GM23248 (cell line): Measurements from ENCODE around the gene INAFM2. TPM values are rescaled to one million over a fixed set of nuclear protein-coding genes. Genes with fewer than 3 reads are reported as not detected.
A peak's percentile ranks its signal among the peaks of the same experiment; 100 is the strongest.

Experiments
- DNase-seq: peaks from one replicate; pipeline ENCODE4 v3.0.0-alpha.2; 2015
- H2AFZ ChIP-seq: fragments of 200-600 bp; sonication (generic); 2 replicates; pipeline ENCODE4 v1.6.1; 2016; ENCODE audit warnings: antibody characterized with exemption
- H3F3A ChIP-seq: fragments of 200-600 bp; sonication (generic); 2 replicates; pipeline ENCODE4 v1.6.1; 2016; ENCODE audit warnings: mild to moderate bottlenecking, antibody characterized with exemption, mixed run types; ENCODE audit not compliant: insufficient read depth
- H3K27ac ChIP-seq: fragments of 200-600 bp; sonication (generic); 2 replicates; pipeline ENCODE4 v1.5.1; 2016; ENCODE audit warnings: mild to moderate bottlenecking
- H3K27me3 ChIP-seq: fragments of 200-600 bp; sonication (generic); replicated peaks from 2 replicates; pipeline ENCODE4 v1.6.1; 2016; ENCODE audit warnings: mild to moderate bottlenecking; ENCODE audit not compliant: insufficient read depth
- H3K36me3 ChIP-seq: fragments of 200-600 bp; sonication (generic); 2 replicates; pipeline ENCODE4 v1.6.1; 2016; ENCODE audit warnings: low read depth, mild to moderate bottlenecking
- H3K4me1 ChIP-seq: fragments of 200-600 bp; sonication (generic); 2 replicates; pipeline ENCODE4 v1.6.1; 2016; ENCODE audit warnings: mild to moderate bottlenecking; ENCODE audit not compliant: insufficient read depth
- H3K4me2 ChIP-seq: fragments of 200-600 bp; sonication (generic); one replicate; pipeline ENCODE4 v1.6.1; 2016; ENCODE audit warnings: mild to moderate bottlenecking; ENCODE audit not compliant: unreplicated experiment
- H3K4me3 ChIP-seq: fragments of 200-600 bp; sonication (generic); 2 replicates; pipeline ENCODE4 v1.5.1; 2016; ENCODE audit warnings: mild to moderate bottlenecking
- H3K79me2 ChIP-seq: fragments of 200-600 bp; sonication (generic); 2 replicates; pipeline ENCODE4 v1.6.1; 2016; ENCODE audit warnings: mild to moderate bottlenecking; ENCODE audit not compliant: insufficient read depth
- H3K9ac ChIP-seq: fragments of 200-600 bp; sonication (generic); 2 replicates; pipeline ENCODE4 v1.6.1; 2016; ENCODE audit warnings: mild to moderate bottlenecking
- H3K9me2 ChIP-seq: fragments of 200-600 bp; sonication (generic); 2 replicates; pipeline ENCODE4 v1.6.1; 2016; ENCODE audit warnings: mixed run types, mild to moderate bottlenecking, moderate library complexity; ENCODE audit not compliant: insufficient read depth
- H3K9me3 ChIP-seq: fragments of 200-600 bp; sonication (generic); one replicate; pipeline ENCODE4 v1.6.1; 2017; ENCODE audit warnings: low read depth
- H4K20me1 ChIP-seq: fragments of 200-600 bp; sonication (generic); 2 replicates; pipeline ENCODE4 v1.6.0; 2016; ENCODE audit not compliant: insufficient read depth
- EZH2 ChIP-seq: fragments of 200-600 bp; sonication (generic); IDR thresholded peaks from 2 replicates; pipeline ENCODE4 v1.6.1; 2018; ENCODE audit warnings: antibody characterized with exemption, mild to moderate bottlenecking; ENCODE audit not compliant: insufficient read depth, poor library complexity, severe bottlenecking
- EZH2phosphoT487 ChIP-seq: fragments of 200-600 bp; sonication (generic); IDR thresholded peaks from 2 replicates; pipeline ENCODE4 v1.6.1; 2018; ENCODE audit warnings: antibody characterized with exemption, moderate library complexity, mild to moderate bottlenecking, low read depth; ENCODE audit not compliant: insufficient read depth
- WGBS, 2 experiments: methylation state at CpG; one replicate each; pipeline ENCODE4 v1.1.6; 2015 to 2017; ENCODE audit warnings: low lambda C conversion rate in 2 of 2, low coverage in 1 of 2; ENCODE audit errors: missing lambda C conversion rate in 2 of 2; 5-methylcytosine and 5-hydroxymethylcytosine counted together
- in situ Hi-C: fragments of 300-500 bp; cut with MboI; formaldehyde crosslinking; loops from 2 replicates; pipeline ENCODE4 v1.15.0; 2020
- polyA plus RNA-seq: library from polyadenylated mRNA; unstranded; fragments of >200 nt; fragmentation: Nextera tagmentation; extraction: Ambion mirVana; gene quantifications from 2 replicates; pipeline ENCODE4 v1.2.1, GENCODE V29; 2016
- total RNA-seq: library from RNA; depleted of rRNA; stranded (reverse); fragments of >200 nt; shearing (Covaris generic); gene quantifications from 2 replicates; pipeline ENCODE4 v1.2.3, GENCODE V29; 2014

Gene INAFM2
- total and polyA plus RNA-seq, 2 experiments from 2014 or later = 4.5 to 16.6 TPM

GRCh38 chr15:40338041-40338657, 14.7 kb downstream of the INAFM2 start:
- in situ Hi-C loops = no loop called here
- TF ChIP-seq EZH2phosphoT487 (no peak), EZH2 (no peak)
- Histone ChIP-seq H3K9me3 (no peaks in the 10 kb centered on the region), H3K9ac (peak overlapping the region; percentile 96), H3K4me3 (peak overlapping the region; percentile 79), H3K27me3 (no peaks in the 10 kb centered on the region), H2AFZ (no peak overlapping the region), H3K79me2 (peaks cover 29% of the 10 kb centered on the region), H3K27ac (peak overlapping the region; percentile 99), H3F3A (peaks cover 24% of the 10 kb centered on the region), H3K36me3 (peaks cover 7% of the 10 kb centered on the region; the same call in 1 of the 2 replicates), H3K9me2 (no peaks in the 10 kb centered on the region), H4K20me1 (no peaks in the 10 kb centered on the region), H3K4me2 (peak overlapping the region; percentile 90), H3K4me1 (peaks cover 54% of the 10 kb centered on the region)
- peak; percentile 56 for DNase-seq
- WGBS, 2 experiments = 48 to 54% methylated on average over 11 of the region's 11 CpGs

- Histone ChIP-seq H3K4me2 (peak overlapping the region; percentile 90), H3K9me2 (no peaks in the 10 kb centered on the region), H3K27ac (peak overlapping the region; percentile 99), H3K79me2 (peaks cover 29% of the 10 kb centered on the region), H3K27me3 (no peaks in the 10 kb centered on the region), H3K9ac (peak overlapping the region; percentile 96), H3K36me3 (peaks cover 7% of the 10 kb centered on the region; the same call in 1 of the 2 replicates), H3K4me3 (peak overlapping the region; percentile 79), H2AFZ (no peak overlapping the region), H3K4me1 (peaks cover 56% of the 10 kb centered on the region), H3F3A (peaks cover 26% of the 10 kb centered on the region), H4K20me1 (no peaks in the 10 kb centered on the region), H3K9me3 (no peaks in the 10 kb centered on the region)
- TF ChIP-seq EZH2phosphoT487 (no peak), EZH2 (no peak)
- in situ Hi-C loops = no loop called here
- WGBS, 2 experiments = 37 to 38% methylated on average over 11 of the region's 11 CpGs
- peak; percentile 95 for DNase-seq
Measured at GRCh38 chr15:40338921-40339620, 15.6 kb downstream of the INAFM2 start.

- in situ Hi-C loops = no loop called here
Measured at GRCh38 chr15:40339621-40339945, 16.1 kb downstream of the INAFM2 start.

GRCh38 chr15:40340038-40340739, 16.7 kb downstream of the INAFM2 start:
- TF ChIP-seq EZH2 = no peak
- WGBS, 2 experiments = 2 to 3% methylated on average over 13 to 14 of the region's 14 CpGs
- H3K9me3 ChIP-seq = no peaks in the 10 kb centered on the region
- in situ Hi-C loops = no loop called here
- H3K27me3 ChIP-seq = no peaks in the 10 kb centered on the region
- H3K9ac ChIP-seq = peak overlapping the region; percentile 96
- H3K9me2 ChIP-seq = no peaks in the 10 kb centered on the region
- H3F3A ChIP-seq = peaks cover 26% of the 10 kb centered on the region
- peak; percentile 77 for DNase-seq
- H4K20me1 ChIP-seq = no peaks in the 10 kb centered on the region
- H2AFZ ChIP-seq = peak overlapping the region; percentile 41; the same call in 1 of the 2 replicates
- H3K4me2 ChIP-seq = peak overlapping the region; percentile 90
- peak overlapping the region; percentile 79 for H3K4me3 ChIP-seq
- H3K79me2 ChIP-seq = peaks cover 29% of the 10 kb centered on the region
- H3K4me1 ChIP-seq = peaks cover 57% of the 10 kb centered on the region
- H3K27ac ChIP-seq = peak overlapping the region; percentile 99
- H3K36me3 ChIP-seq = peaks cover 7% of the 10 kb centered on the region; the same call in 1 of the 2 replicates

More at GRCh38 chr15:40339621-40339945, 16.1 kb downstream of the INAFM2 start:
- peaks cover 57% of the 10 kb centered on the region for H3K4me1 ChIP-seq
- peak overlapping the region; percentile 96 for H3K9ac ChIP-seq
- TF ChIP-seq EZH2 (no peak), EZH2phosphoT487 (no peak)
- no peaks in the 10 kb centered on the region for H3K9me2 ChIP-seq
- H2AFZ ChIP-seq = no peak overlapping the region
- peak overlapping the region; percentile 79 for H3K4me3 ChIP-seq
- H3K9me3 ChIP-seq = no peaks in the 10 kb centered on the region
- peak overlapping the region; percentile 99 for H3K27ac ChIP-seq
- no peaks in the 10 kb centered on the region for H3K27me3 ChIP-seq
- peaks cover 26% of the 10 kb centered on the region for H3F3A ChIP-seq
- DNase-seq = no peak
- H3K79me2 ChIP-seq = peaks cover 29% of the 10 kb centered on the region
- H3K36me3 ChIP-seq = peaks cover 7% of the 10 kb centered on the region; the same call in 1 of the 2 replicates
- 66 to 78% methylated on average over 7 of the region's 7 CpGs for WGBS, 2 experiments
- no peaks in the 10 kb centered on the region for H4K20me1 ChIP-seq
- peak overlapping the region; percentile 90 for H3K4me2 ChIP-seq
